Neural progenitor cell (in vitro differentiated cells): Measurements from ENCODE around the gene GAB3. TPM values are rescaled to one million over a fixed set of nuclear protein-coding genes. Genes with fewer than 3 reads are reported as not detected.

Source experiments
- DNase-seq: peaks from one replicate; pipeline ENCODE4 v3.0.0-alpha.2; 2016; ENCODE audit warnings: low spot score
- H2AFZ ChIP-seq: fragments of 200-600 bp; sonication (generic); replicated peaks from 2 replicates; pipeline ENCODE4 v1.6.1; 2016; ENCODE audit warnings: antibody characterized with exemption
- H3F3A ChIP-seq: fragments of 200-600 bp; sonication (generic); 2 replicates; pipeline ENCODE4 v1.6.1; 2016; ENCODE audit warnings: antibody characterized with exemption, low read depth
- H3K27ac ChIP-seq: fragments of 200-600 bp; sonication (generic); 2 replicates; pipeline ENCODE4 v1.5.1; 2016; ENCODE audit warnings: mild to moderate bottlenecking
- H3K27me3 ChIP-seq: fragments of 200-600 bp; sonication (generic); 2 replicates; pipeline ENCODE4 v1.6.1; 2016; ENCODE audit warnings: mild to moderate bottlenecking, moderate library complexity
- H3K36me3 ChIP-seq: fragments of 200-600 bp; sonication (generic); 2 replicates; pipeline ENCODE4 v1.5.1; 2016
- H3K4me1 ChIP-seq: fragments of 200-600 bp; sonication (generic); 2 replicates; pipeline ENCODE4 v1.6.1; 2016; ENCODE audit warnings: mixed run types
- H3K4me2 ChIP-seq: fragments of 200-600 bp; sonication (generic); 2 replicates; pipeline ENCODE4 v1.6.1; 2016
- H3K4me3 ChIP-seq: fragments of 200-600 bp; sonication (generic); 2 replicates; pipeline ENCODE4 v1.5.1; 2016
- H3K79me2 ChIP-seq: fragments of 200-600 bp; sonication (generic); 2 replicates; pipeline ENCODE4 v1.6.1; 2016; ENCODE audit warnings: low read depth
- H3K9ac ChIP-seq: fragments of 200-600 bp; sonication (generic); 2 replicates; pipeline ENCODE4 v1.6.1; 2016
- H3K9me3 ChIP-seq: fragments of 200-600 bp; sonication (generic); 2 replicates; pipeline ENCODE4 v1.5.1; 2016; ENCODE audit warnings: low read depth
- H4K20me1 ChIP-seq: fragments of 200-600 bp; sonication (generic); 2 replicates; pipeline ENCODE4 v1.6.1; 2016; ENCODE audit warnings: low read depth
- H3K27ac Mint-ChIP-seq: 3 replicates; pipeline ENCODE4 v1.8.0; 2021; ENCODE audit warnings: mixed read lengths
- H3K27me3 Mint-ChIP-seq: 2 replicates; pipeline ENCODE4 v1.8.0; 2022; ENCODE audit warnings: low read depth, mild to moderate bottlenecking, inconsistent platforms, moderate library complexity, mixed read lengths; ENCODE audit not compliant: insufficient read depth
- H3K36me3 Mint-ChIP-seq: 3 replicates; pipeline ENCODE4 v1.8.0; 2021; ENCODE audit warnings: mixed read lengths
- H3K4me1 Mint-ChIP-seq: 3 replicates; pipeline ENCODE4 v1.8.0; 2021; ENCODE audit warnings: mixed read lengths
- H3K4me3 Mint-ChIP-seq: 3 replicates; pipeline ENCODE4 v1.8.0; 2021; ENCODE audit warnings: mild to moderate bottlenecking, moderate library complexity, mixed read lengths
- H3K9me3 Mint-ChIP-seq: 3 replicates; pipeline ENCODE4 v1.8.0; 2020; ENCODE audit warnings: mixed read lengths
- EZH2 ChIP-seq: fragments of 200-600 bp; sonication (generic); IDR thresholded peaks from 2 replicates; pipeline ENCODE4 v1.6.1; 2017; ENCODE audit warnings: antibody characterized with exemption, mild to moderate bottlenecking, moderate library complexity
- EZH2phosphoT487 ChIP-seq: fragments of 200-600 bp; sonication (generic); IDR thresholded peaks from 2 replicates; pipeline ENCODE4 v1.6.1; 2017; ENCODE audit warnings: antibody characterized with exemption
- total RNA-seq: library from RNA; depleted of rRNA; stranded (reverse); fragments of >200 nt; gene quantifications from 2 replicates; pipeline ENCODE4 v1.2.3, GENCODE V29; 2015; ENCODE audit warnings: low replicate concordance
- TF ChIP-seq, protein P1 (sequence below): fragments of 200-600 bp; sonication (generic); IDR thresholded peaks from 2 replicates; pipeline ENCODE4 v1.5.1; 2017; ENCODE audit warnings: antibody characterized with exemption, mild to moderate bottlenecking

The GAB3 gene
- total RNA-seq, 1 donor from 2014 or later: not detected

DNA sequence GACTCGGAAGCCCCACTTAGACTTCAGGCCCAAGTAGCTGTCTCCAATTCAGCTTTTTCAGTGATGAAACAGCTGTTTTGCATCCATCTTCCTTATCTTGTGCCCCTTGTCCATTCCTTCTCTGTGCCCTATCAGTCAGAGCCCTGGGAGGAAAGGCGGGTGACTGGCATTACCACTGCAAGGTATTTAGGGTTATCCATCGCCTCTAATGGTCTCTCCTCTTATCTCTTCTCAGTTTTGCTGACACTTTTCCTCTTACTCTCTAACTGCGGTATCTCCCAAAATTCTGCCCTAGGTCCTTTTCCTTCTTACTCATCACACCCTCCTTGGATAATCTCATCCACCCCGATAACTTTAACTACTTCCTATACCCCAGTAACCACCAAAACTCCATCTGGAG is 13.7 kb downstream of the GAB3 start:
- no peaks in the 10 kb centered on the region for H3K4me1 Mint-ChIP-seq
- no peak overlapping the region for H3K27ac Mint-ChIP-seq
- Histone ChIP-seq H3K27ac (no peak overlapping the region), H3K4me1 (no peaks in the 10 kb centered on the region), H4K20me1 (no peaks in the 10 kb centered on the region), H3K9me3 (no peaks in the 10 kb centered on the region), H3K9ac (no peak overlapping the region), H3K79me2 (no peaks in the 10 kb centered on the region), H2AFZ (no peak overlapping the region), H3K4me3 (no peak overlapping the region), H3K4me2 (no peak overlapping the region), H3K27me3 (no peaks in the 10 kb centered on the region), H3K36me3 (no peaks in the 10 kb centered on the region), H3F3A (no peaks in the 10 kb centered on the region)
- H3K27me3 Mint-ChIP-seq: peaks cover 3% of the 10 kb centered on the region
- no peak overlapping the region for H3K4me3 Mint-ChIP-seq
- no peak for DNase-seq
- TF ChIP-seq EZH2 (no peak), EZH2phosphoT487 (no peak)
- TF ChIP-seq, protein P1, sequence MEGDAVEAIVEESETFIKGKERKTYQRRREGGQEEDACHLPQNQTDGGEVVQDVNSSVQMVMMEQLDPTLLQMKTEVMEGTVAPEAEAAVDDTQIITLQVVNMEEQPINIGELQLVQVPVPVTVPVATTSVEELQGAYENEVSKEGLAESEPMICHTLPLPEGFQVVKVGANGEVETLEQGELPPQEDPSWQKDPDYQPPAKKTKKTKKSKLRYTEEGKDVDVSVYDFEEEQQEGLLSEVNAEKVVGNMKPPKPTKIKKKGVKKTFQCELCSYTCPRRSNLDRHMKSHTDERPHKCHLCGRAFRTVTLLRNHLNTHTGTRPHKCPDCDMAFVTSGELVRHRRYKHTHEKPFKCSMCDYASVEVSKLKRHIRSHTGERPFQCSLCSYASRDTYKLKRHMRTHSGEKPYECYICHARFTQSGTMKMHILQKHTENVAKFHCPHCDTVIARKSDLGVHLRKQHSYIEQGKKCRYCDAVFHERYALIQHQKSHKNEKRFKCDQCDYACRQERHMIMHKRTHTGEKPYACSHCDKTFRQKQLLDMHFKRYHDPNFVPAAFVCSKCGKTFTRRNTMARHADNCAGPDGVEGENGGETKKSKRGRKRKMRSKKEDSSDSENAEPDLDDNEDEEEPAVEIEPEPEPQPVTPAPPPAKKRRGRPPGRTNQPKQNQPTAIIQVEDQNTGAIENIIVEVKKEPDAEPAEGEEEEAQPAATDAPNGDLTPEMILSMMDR: no peak
- no peaks in the 10 kb centered on the region for H3K36me3 Mint-ChIP-seq
- H3K9me3 Mint-ChIP-seq: no peaks in the 10 kb centered on the region

DNA sequence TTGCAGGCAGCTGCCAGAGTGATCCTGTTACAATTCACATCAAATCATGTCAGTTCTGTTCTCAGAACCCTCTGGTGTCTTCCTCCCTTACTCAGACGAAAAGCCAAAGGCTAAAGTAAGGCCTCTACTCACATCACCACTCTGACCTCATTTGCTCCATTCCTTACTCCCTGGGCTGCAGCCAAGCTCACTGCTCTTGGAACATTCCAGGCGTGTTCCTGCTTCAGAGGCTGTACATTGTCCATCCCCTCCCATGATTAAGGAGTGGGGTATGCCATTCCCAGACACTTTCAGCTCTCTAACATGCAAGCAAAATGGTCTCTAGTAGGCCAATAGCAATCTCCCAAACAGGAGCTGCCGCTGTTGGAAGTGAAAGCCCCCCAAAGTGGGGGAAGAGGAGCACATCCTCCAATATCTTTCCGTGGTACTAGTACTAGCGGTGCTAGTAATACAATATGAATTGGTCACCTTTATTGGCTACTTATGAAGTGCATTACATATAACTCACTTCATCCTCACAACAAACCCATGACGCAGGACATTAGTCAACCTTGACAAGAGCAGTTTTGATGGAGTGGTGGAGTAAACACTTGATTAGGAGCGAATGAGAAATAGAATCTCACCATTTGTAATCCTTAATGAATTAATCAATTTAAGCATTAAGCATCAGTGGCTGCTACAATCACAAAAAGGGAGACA is 15.0 kb downstream of the GAB3 start:
- Histone ChIP-seq H3K27me3 (no peaks in the 10 kb centered on the region), H2AFZ (no peak overlapping the region), H3K9ac (no peak overlapping the region), H3K36me3 (no peaks in the 10 kb centered on the region), H3K27ac (no peak overlapping the region), H4K20me1 (no peaks in the 10 kb centered on the region), H3F3A (no peaks in the 10 kb centered on the region), H3K4me3 (no peak overlapping the region), H3K9me3 (peaks cover 2% of the 10 kb centered on the region), H3K4me1 (no peaks in the 10 kb centered on the region), H3K4me2 (no peak overlapping the region), H3K79me2 (no peaks in the 10 kb centered on the region)
- no peaks in the 10 kb centered on the region for H3K27me3 Mint-ChIP-seq
- H3K4me3 Mint-ChIP-seq: no peak overlapping the region
- H3K36me3 Mint-ChIP-seq: no peaks in the 10 kb centered on the region
- TF ChIP-seq EZH2: no peak
- TF ChIP-seq, protein P1: no peak
- TF ChIP-seq EZH2phosphoT487: no peak
- H3K27ac Mint-ChIP-seq: no peak overlapping the region
- H3K9me3 Mint-ChIP-seq: peaks cover 2% of the 10 kb centered on the region
- no peaks in the 10 kb centered on the region for H3K4me1 Mint-ChIP-seq
- no peak for DNase-seq

DNA sequence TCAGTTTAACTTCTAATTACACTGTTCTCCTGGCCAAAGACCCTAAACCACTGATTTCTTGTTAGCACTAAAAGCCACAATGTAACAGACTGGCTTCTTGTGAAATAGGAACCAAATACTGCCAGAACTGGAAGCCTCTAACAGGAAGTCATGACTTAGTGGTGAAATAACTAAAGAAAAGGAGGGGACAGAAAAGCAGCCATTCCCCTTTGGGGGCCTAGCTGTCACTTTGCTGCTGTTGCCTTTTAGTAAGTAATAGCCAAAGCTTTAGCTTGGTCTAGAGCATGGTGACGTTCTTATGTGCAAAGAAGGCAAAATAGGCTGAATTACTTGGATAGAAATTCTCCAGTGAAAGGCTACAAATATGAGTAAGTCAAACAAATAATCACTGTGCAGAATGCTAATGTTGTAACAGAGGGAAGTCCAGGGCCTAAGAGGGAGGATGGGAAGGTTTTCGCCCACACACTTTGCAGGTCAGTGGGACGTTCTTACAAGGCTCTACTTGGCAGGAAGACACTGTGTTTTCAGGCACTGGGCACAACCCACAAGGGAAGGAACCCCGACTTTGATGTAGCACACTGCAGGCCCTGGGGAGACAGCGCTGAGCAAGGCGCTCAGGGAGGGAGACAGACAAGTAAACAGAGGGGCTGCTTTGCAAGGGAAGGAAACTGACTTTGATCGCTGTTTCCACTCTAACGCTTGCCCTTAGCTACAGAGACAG is 16.7 kb downstream of the GAB3 start:
- Histone ChIP-seq H3K9me3 (peaks cover 2% of the 10 kb centered on the region), H3K36me3 (no peaks in the 10 kb centered on the region), H3K4me2 (no peak overlapping the region), H3F3A (no peaks in the 10 kb centered on the region), H3K27me3 (no peaks in the 10 kb centered on the region), H3K4me3 (no peak overlapping the region), H3K27ac (no peak overlapping the region), H3K9ac (no peak overlapping the region), H3K79me2 (no peaks in the 10 kb centered on the region), H4K20me1 (no peaks in the 10 kb centered on the region), H2AFZ (no peak overlapping the region), H3K4me1 (no peaks in the 10 kb centered on the region)
- TF ChIP-seq, protein P1: no peak
- no peak for TF ChIP-seq EZH2phosphoT487
- no peak for TF ChIP-seq EZH2
- no peaks in the 10 kb centered on the region for H3K36me3 Mint-ChIP-seq
- H3K4me3 Mint-ChIP-seq: no peak overlapping the region
- H3K9me3 Mint-ChIP-seq: peaks cover 2% of the 10 kb centered on the region
- DNase-seq: no peak
- no peaks in the 10 kb centered on the region for H3K27me3 Mint-ChIP-seq
- no peaks in the 10 kb centered on the region for H3K4me1 Mint-ChIP-seq
- no peak overlapping the region for H3K27ac Mint-ChIP-seq
